ENCODE measurements around the gene HSPH1.

Gene HSPH1

GRCh38 chr13:31161557-31162150, at the start of gene HSPH1:
TSS of gene HSPH1 (minus strand) at chr13:31161904. CDS start at chr13:31161582, 322 bp downstream.
- TF ChIP-seq CTCF (IDR thresholded peaks at IDR 0.05; ENCODE audit: low read depth, low read length, missing control alignments) = peak; percentile 24
- in situ Hi-C loops (cut with HindIII; ENCODE audit: low sequenced_read_pairs) = no loop called here
- peak; percentile 94 for DNase-seq (ENCODE audit: low read depth)
- peak within 1 kb of the TSS; percentile 89 for H3K4me3 ChIP-seq (ENCODE audit: low read depth, low read length)

GRCh38 chr13:31209841-31210210, 48.1 kb upstream of the HSPH1 start:
- no peak overlapping the region for H3K4me3 ChIP-seq (ENCODE audit: low read depth, low read length)
- TF ChIP-seq CTCF (IDR thresholded peaks at IDR 0.05; ENCODE audit: low read depth, low read length, missing control alignments) = no peak
- in situ Hi-C loops (cut with HindIII; ENCODE audit: low sequenced_read_pairs) = no loop called here
- no peak for DNase-seq (ENCODE audit: low read depth)

- H3K4me3 ChIP-seq (ENCODE audit: low read depth, low read length) = no peak overlapping the region
- TF ChIP-seq CTCF (IDR thresholded peaks at IDR 0.05; ENCODE audit: low read depth, low read length, missing control alignments) = no peak
- in situ Hi-C loops (cut with HindIII; ENCODE audit: low sequenced_read_pairs) = no loop called here
- DNase-seq (ENCODE audit: low read depth) = peak; percentile 52
Measured at GRCh38 chr13:31209172-31209840, 47.6 kb upstream of the HSPH1 start.

- H3K4me3 ChIP-seq (ENCODE audit: low read depth, low read length) = no peak overlapping the region
- TF ChIP-seq CTCF (IDR thresholded peaks at IDR 0.05; ENCODE audit: low read depth, low read length, missing control alignments) = no peak
- in situ Hi-C loops (cut with HindIII; ENCODE audit: low sequenced_read_pairs) = no loop called here
- DNase-seq (ENCODE audit: low read depth) = no peak
Measured at GRCh38 chr13:31208559-31209122, 46.9 kb upstream of the HSPH1 start.

GRCh38 chr13:31207661-31208552, 46.2 kb upstream of the HSPH1 start:
- H3K4me3 ChIP-seq (ENCODE audit: low read depth, low read length) = no peak overlapping the region
- DNase-seq (ENCODE audit: low read depth) = peak; percentile 82
- TF ChIP-seq CTCF (IDR thresholded peaks at IDR 0.05; ENCODE audit: low read depth, low read length, missing control alignments) = no peak
- in situ Hi-C loops (cut with HindIII; ENCODE audit: low sequenced_read_pairs) = no loop called here

GRCh38 chr13:31204592-31204991, 42.9 kb upstream of the HSPH1 start:
- in situ Hi-C loops (cut with HindIII; ENCODE audit: low sequenced_read_pairs) = no loop called here
- no peak overlapping the region for H3K4me3 ChIP-seq (ENCODE audit: low read depth, low read length)
- DNase-seq (ENCODE audit: low read depth) = no peak
- TF ChIP-seq CTCF (IDR thresholded peaks at IDR 0.05; ENCODE audit: low read depth, low read length, missing control alignments) = no peak

Data from astrocyte of the cerebellum (primary cell).